Skeletal muscle tissue (tissue), 4 donors: ENCODE data around the gene PPP2R2B. TPM values are rescaled to one million over a fixed set of nuclear protein-coding genes. Genes with fewer than 3 reads are reported as not detected.

ENCODE experiments used
- H3K27ac ChIP-seq: one replicate; pipeline ENCODE4 v1.7.0; 2013; ENCODE audit warnings: mild to moderate bottlenecking, low read depth, low read length, inconsistent platforms
- H3K27me3 ChIP-seq, 3 donors: one replicate each; pipeline ENCODE4 v1.7.0; 2013; ENCODE audit warnings: low read length in 3 of 3; ENCODE audit not compliant: control insufficient read depth in 3 of 3, insufficient read depth in 3 of 3
- H3K36me3 ChIP-seq, 3 donors: one replicate each; pipeline ENCODE4 v1.7.0; 2013; ENCODE audit warnings: low read length in 3 of 3; ENCODE audit not compliant: control insufficient read depth in 3 of 3, insufficient read depth in 3 of 3
- H3K4me1 ChIP-seq, 3 donors: one replicate each; pipeline ENCODE4 v1.7.0; 2013; ENCODE audit warnings: low read length in 3 of 3, mild to moderate bottlenecking in 3 of 3; ENCODE audit not compliant: control insufficient read depth in 3 of 3, insufficient read depth in 3 of 3
- H3K4me3 ChIP-seq, 3 donors: one replicate each; pipeline ENCODE4 v1.7.0; 2013; ENCODE audit warnings: low read length in 3 of 3
- H3K9ac ChIP-seq, 3 donors: one replicate each; pipeline ENCODE4 v1.7.0; 2013; ENCODE audit warnings: low read length in 3 of 3, mild to moderate bottlenecking in 3 of 3, moderate library complexity in 2 of 3, low read depth in 1 of 3
- H3K9me3 ChIP-seq, 3 donors: one replicate each; pipeline ENCODE4 v1.7.0; 2013; ENCODE audit warnings: low read length in 3 of 3; ENCODE audit not compliant: control insufficient read depth in 3 of 3
- total RNA-seq: library from RNA; depleted of rRNA; stranded (reverse); fragments of >200 nt; gene quantifications from one replicate; pipeline ENCODE4 v1.2.3, GENCODE V29; 2014
- donor health status: Osteomylitis.

Gene PPP2R2B
- total RNA-seq, 1 donor from 2014 or later, result 4.7 TPM

DNA sequence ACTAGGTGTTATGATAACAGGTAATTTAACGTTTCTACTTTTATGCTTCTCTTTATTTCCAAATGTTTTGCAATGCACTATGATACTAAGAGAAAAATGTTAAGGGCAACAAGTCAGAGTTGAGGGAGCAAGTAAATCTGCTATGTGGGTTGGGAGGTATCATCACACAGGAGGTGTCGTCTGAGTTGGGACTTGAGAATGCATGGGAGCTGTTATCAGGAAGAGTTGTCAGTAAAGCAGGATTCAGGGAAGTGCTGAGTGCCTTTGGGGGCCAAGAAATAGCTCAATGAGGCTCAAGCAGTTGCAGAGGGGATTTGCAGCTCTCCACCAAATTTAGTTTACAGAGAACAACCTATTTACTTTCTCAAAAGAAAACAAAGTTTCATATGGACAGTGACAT is 108.0 kb downstream of the PPP2R2B start:
- Histone ChIP-seq H3K9me3 (no peaks in the 10 kb centered on the region), H3K4me3 (no peak overlapping the region), H3K36me3 (no peaks in the 10 kb centered on the region), H3K4me1 (no peaks in the 10 kb centered on the region), H3K27ac (no peak overlapping the region), H3K27me3 (no peaks in the 10 kb centered on the region), H3K9ac (no peak overlapping the region)

DNA sequence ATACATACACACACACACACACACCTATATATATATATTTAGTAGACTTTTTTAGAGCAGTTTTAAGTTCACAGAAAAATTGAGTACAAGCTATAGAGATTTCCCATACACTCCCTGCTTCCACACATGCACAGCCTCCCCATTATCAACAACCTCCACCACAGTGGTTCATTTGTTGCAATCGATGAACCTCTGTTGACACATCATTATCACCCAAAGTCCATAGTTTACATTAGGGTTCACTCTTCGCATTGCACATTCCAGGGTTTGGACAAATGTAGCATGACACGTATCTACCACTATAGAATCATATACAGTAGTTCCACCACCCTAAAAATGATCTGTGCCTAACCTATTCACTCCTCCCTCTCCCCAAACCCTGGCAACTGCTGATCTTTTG is 111.0 kb downstream of the PPP2R2B start:
- no peaks in the 10 kb centered on the region for H3K36me3 ChIP-seq
- no peaks in the 10 kb centered on the region for H3K4me1 ChIP-seq
- no peaks in the 10 kb centered on the region for H3K9me3 ChIP-seq
- no peaks in the 10 kb centered on the region for H3K27me3 ChIP-seq
- no peak overlapping the region for H3K27ac ChIP-seq
- H3K4me3 ChIP-seq, result no peak overlapping the region
- H3K9ac ChIP-seq, result no peak overlapping the region

DNA sequence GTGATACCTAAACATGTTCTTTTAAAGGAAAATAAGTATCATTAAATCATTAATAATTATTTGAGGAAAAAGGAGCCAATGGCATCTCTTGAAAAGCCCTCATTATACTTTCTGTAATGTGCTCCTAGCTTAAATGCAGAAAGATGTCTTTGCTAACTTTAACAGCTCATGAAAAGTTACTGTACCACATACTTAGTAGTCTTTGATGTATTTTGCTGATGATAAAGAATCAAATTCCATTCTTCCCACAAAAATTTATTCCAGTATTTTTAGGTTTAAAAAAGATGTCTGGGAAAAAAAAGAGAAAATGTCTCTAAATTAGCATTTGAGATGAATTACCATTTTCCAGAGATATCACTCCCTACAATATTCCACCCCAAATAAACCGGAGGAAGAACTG is 112.5 kb downstream of the PPP2R2B start:
- no peaks in the 10 kb centered on the region for H3K27me3 ChIP-seq
- no peaks in the 10 kb centered on the region for H3K36me3 ChIP-seq
- no peak overlapping the region for H3K4me3 ChIP-seq

DNA sequence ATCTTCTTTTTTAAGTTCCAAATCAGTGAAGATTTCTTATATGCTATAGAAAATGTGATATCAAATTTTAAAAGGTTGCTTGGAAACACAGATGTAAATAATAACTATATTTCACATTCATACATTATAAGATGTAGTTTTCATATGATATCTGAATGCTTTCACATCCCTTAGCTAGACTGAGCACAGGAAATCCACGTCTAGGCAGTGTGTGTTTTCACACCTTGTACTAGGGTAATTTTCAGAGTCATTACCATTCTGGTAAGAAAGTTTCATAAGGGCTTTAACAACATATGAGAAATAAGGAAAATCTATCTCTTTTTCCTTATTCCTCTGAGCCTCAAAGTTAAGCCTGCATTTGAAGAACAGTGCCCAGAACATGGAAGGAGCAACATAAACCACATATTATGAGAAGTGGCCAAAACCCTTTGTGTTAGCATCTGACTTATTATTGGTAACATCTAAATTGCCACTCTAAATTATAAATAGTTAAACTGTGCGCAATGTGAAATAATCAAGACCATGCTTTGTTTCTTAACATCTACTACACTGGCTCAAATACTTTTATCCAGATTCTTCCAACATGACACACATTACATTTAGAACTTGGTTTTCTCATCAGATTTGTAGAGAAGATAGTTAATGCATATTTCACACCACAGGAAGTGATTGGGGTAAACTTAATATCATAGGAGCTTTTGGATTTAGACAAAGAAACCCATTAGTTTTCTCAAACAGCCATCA is 113.3 kb downstream of the PPP2R2B start:
- no peak overlapping the region for H3K4me3 ChIP-seq
- no peaks in the 10 kb centered on the region for H3K36me3 ChIP-seq
- H3K4me1 ChIP-seq, result no peaks in the 10 kb centered on the region
- no peak overlapping the region for H3K27ac ChIP-seq
- H3K9me3 ChIP-seq, result no peaks in the 10 kb centered on the region
- no peak overlapping the region for H3K9ac ChIP-seq
- H3K27me3 ChIP-seq, result no peaks in the 10 kb centered on the region

More for the DNA sequence above, 112.5 kb downstream of the PPP2R2B start:
- H3K9me3 ChIP-seq, result no peaks in the 10 kb centered on the region
- no peaks in the 10 kb centered on the region for H3K4me1 ChIP-seq
- H3K9ac ChIP-seq, result no peak overlapping the region
- no peak overlapping the region for H3K27ac ChIP-seq

DNA sequence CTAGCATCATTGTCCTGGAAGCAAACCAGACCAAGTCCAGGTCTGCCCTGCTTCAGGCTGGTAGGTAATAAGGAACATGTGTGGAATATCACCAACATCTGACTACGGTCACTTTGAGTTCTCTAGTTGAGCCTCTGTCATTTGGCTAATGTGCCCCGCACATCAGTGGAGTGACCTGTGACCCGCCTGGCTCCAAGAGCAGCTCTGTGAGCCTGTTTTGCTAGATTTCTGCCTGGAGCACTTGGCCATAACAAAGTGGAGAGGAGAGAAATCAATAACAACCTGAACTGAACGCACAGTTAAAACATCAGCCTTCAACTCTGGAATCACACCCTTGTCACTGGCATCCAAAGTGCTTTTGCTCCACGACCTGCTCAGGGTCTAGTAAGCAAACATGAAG is 115.7 kb downstream of the PPP2R2B start:
- Histone ChIP-seq H3K4me1 (no peaks in the 10 kb centered on the region), H3K36me3 (no peaks in the 10 kb centered on the region), H3K27ac (no peak overlapping the region), H3K9ac (no peak overlapping the region), H3K4me3 (no peak overlapping the region), H3K27me3 (no peaks in the 10 kb centered on the region), H3K9me3 (no peaks in the 10 kb centered on the region)

DNA sequence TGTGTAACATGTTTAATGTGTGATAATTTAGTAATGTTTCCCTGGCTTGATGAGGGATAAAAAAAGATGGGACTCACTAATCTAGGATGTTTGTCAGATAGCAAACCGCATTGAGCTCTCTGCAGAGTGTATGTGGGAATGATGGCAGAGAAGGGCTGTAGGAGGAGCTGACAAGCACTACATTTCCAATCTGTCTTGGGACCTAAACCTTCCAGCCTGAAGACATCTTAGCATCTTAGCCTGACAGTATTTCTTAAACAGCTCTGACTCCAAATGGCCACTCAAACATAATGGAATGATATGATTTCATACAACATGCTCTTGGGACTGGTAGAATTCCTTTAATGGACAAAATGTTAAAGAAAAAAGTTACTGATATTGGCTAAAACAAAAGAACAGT is 116.7 kb downstream of the PPP2R2B start:
- Histone ChIP-seq H3K4me3 (no peak overlapping the region), H3K9ac (no peak overlapping the region), H3K27ac (no peak overlapping the region), H3K27me3 (no peaks in the 10 kb centered on the region), H3K36me3 (no peaks in the 10 kb centered on the region), H3K4me1 (no peaks in the 10 kb centered on the region), H3K9me3 (no peaks in the 10 kb centered on the region)

DNA sequence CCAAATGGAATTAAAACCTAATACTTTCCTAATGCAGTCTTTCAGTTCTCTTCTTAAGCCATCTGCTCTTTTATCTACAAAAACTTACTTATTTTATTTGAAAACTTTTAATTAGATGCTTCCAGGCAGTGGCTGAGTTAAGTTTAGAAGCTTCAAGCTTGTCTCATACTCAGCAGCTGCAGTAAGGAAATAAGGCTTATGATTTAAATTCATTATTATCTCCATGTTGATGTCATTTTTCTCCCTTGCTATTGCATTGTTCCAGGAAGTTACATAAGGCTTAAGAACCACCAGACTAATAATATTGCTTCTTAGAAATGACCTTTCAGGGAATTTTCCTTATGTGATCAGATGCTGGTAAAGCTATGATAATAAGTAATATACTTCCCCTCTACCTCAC is 119.6 kb downstream of the PPP2R2B start:
- Histone ChIP-seq H3K36me3 (no peaks in the 10 kb centered on the region), H3K9ac (no peak overlapping the region), H3K27me3 (no peaks in the 10 kb centered on the region), H3K9me3 (no peaks in the 10 kb centered on the region), H3K4me3 (no peak overlapping the region), H3K4me1 (no peaks in the 10 kb centered on the region), H3K27ac (no peak overlapping the region)

DNA sequence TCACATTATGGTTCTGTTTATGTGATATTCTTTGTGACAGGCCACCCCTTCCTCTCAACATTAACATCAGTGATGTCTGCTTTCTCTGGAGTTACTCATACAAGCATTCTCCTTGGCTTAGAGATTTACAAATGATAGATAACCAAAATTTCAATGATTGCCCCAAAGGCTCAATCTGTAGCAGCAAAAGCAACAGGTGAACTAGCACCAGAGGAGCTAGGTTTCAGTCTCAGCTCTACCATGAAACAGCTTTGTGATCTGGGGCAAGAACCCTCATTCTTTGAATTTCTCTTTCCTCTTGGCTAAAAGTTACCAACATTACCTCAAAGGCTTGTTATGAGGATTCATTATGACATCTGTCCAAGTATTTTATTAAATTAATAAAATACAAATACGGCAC is 120.5 kb downstream of the PPP2R2B start:
- Histone ChIP-seq H3K9ac (no peak overlapping the region), H3K4me3 (no peak overlapping the region), H3K27ac (no peak overlapping the region), H3K27me3 (no peaks in the 10 kb centered on the region), H3K4me1 (no peaks in the 10 kb centered on the region), H3K9me3 (no peaks in the 10 kb centered on the region), H3K36me3 (no peaks in the 10 kb centered on the region)

DNA sequence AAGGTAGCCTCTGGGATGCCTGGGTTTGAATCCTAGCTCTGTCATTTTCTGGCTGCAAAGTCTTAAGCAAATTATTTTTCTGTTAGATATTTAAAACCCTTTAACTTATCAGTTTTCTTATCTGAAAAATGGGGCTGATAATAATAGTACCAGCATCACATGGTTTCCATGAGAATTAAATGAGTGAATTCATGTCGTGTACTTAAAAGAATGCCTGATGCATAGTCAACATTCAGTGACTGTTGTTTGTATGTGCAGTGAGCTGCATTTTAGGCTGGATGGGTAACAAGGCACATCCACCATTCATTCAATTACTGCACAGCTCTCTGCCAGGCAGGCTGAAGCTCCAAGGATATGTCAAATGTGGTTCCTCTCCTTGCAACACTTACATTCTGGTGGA is 122.0 kb downstream of the PPP2R2B start:
- H3K4me3 ChIP-seq, result no peak overlapping the region
- H3K9ac ChIP-seq, result no peak overlapping the region
- H3K4me1 ChIP-seq, result no peaks in the 10 kb centered on the region
- H3K27me3 ChIP-seq, result no peaks in the 10 kb centered on the region
- H3K27ac ChIP-seq, result no peak overlapping the region
- H3K9me3 ChIP-seq, result no peaks in the 10 kb centered on the region
- H3K36me3 ChIP-seq, result no peaks in the 10 kb centered on the region

DNA sequence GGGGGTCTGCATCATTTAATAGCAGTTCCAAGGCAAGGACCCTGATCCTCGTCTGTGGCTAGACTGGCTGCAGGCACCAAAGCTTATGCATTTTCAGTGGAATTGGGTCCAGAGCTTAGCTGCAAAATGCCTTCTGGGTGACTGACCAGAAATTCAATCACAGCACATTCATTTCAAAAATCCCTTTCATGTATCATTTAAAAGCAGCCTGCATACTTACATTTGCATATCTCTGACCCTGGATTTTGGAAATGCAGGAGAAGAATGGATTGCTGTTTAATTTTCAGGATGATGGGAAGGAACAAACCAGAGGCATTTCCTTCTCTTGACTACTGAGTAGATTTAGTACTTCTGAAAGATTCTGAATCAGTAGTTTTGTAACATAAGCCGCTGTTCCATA is 122.8 kb downstream of the PPP2R2B start:
- Histone ChIP-seq H3K4me3 (no peak overlapping the region), H3K9ac (no peak overlapping the region), H3K9me3 (no peaks in the 10 kb centered on the region), H3K36me3 (no peaks in the 10 kb centered on the region), H3K27me3 (no peaks in the 10 kb centered on the region), H3K4me1 (no peaks in the 10 kb centered on the region), H3K27ac (no peak overlapping the region)
